22Rv1 (cell line): ENCODE data around the gene SRP72.

Experiments used
- CTCF ChIP-seq: fragments of 450-650 bp; IDR thresholded peaks from 2 replicates; pipeline ENCODE4 v1.5.1; 2017; ENCODE audit warnings: mild to moderate bottlenecking
- ZFX ChIP-seq: fragments of 450-650 bp; IDR thresholded peaks from 2 replicates; pipeline ENCODE4 v1.6.1; 2017; ENCODE audit warnings: antibody characterized with exemption, borderline replicate concordance

DNA sequence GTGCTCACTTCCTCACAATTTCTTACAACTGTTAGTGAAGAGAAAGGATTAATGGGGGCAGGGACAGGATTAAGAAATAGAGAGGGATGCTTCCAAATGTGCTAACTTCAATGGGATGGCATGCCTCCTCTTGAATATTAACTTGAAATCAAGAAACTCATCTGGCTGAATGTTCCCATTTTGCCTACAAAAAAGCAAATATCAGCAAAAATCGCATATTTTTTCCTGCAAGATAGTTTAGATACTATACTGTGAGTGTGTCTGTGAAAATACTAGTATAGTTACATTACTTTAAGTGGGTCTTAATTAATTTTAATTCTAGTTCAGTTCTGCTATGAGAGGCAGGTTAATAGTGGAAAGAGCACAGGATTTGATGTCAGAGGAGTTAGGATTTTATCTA is 26.4 kb upstream of the SRP72 start:
- TF ChIP-seq CTCF (no peak), ZFX (no peak)
